ENCODE data around the gene CEP57L1. TPM values are rescaled to one million over a fixed set of nuclear protein-coding genes. Genes with fewer than 3 reads are reported as not detected.
"Not testable (repeated sequence)": the region's sequence is repeated elsewhere in the genome, so short reads cannot be mapped to it uniquely, and the experiment has no call there.

CEP57L1 gene
- total RNA-seq, 1 experiment from 2014 or later, result 23.7 TPM

DNA sequence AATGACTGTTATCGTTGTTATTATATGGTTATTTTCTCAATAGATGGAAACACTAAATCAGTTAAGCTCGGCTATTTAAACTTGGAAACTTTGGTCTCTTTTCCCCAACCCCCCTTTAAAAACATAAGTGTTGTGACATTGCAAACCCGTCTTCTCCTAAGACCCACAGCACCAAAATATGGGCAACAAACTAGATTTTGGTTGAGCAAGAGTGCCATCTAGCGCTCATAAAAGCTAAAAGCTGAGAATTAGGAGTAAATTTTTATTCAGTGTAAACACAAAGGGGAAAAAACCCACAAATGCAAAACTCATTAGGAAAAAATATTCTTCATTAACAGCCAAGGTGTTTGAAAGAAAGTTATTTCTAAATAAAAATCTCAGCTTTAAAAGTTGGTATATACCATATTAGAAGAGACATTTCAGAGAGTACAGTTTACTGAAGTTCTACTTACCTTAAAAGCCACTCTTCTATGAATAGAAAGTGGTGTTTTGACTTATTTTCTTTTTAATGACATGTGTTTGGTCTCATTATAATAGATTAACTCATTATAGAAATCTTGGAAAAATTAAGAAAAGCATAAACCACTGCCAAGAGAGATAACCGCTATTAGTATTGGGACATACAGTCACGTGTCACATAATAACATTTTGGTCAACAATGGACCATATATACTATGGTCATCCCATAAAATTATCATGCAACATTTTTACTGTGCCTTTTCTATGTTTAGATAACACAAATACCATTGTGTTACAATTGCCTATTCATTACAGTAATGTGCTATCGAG lies 21.8 kb upstream of the CEP57L1 start:
- peak; percentile 52 for DNase-seq (ENCODE audit: extremely low read depth, low read depth)

DNA sequence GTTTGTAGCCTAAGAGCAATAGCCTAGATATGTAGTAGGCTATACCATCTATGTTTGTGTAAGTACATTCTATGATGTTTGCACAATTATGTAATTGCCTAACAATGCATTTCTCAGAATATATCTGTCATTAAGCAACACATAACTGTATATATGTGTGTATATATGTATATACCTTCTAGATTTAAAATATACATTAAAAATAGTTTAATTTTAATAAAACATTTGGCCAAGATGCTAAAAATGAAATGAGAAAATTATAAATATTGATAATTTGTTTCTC lies 21.2 kb upstream of the CEP57L1 start:
- DNase-seq (ENCODE audit: extremely low read depth, low read depth), result no peak

DNA sequence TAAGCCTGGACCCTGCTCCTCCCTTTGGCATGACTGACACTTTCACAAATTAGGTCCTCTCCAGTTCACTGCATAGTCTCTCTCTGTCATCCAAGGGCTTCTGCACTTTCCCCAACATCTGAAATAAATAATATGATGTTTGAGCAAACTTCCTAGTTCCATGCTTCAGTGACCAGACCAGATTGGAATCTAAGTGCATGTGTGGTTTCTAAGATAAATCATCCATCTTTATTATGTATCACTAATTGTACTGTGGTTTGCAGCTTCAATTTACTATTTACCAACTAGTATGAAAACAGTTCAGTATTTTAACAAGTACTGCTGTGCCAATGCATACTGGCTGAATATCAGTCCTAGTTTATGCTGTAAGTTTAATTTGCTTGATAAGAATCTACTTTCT lies 19.4 kb upstream of the CEP57L1 start:
- no peak for DNase-seq (ENCODE audit: extremely low read depth, low read depth)

DNA sequence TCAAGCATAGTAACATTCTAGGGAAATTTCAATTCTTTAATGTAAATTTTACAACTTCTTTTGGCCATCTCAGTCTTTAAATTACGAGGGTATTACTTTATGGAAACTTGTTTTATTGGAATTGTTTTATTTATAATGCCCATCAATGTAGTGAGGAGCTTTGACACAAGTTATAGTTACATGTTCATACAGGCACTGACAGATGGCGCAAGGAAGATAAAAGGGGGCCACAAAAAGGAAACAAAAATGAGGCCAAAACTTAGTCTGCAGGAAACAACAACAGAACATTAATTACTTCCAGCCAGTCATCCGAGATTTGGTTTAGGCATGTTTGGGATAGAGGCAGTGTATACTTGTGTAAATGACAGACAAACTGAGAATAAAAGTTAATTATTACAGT lies 18.9 kb upstream of the CEP57L1 start:
- DNase-seq (ENCODE audit: extremely low read depth, low read depth), result no peak

DNA sequence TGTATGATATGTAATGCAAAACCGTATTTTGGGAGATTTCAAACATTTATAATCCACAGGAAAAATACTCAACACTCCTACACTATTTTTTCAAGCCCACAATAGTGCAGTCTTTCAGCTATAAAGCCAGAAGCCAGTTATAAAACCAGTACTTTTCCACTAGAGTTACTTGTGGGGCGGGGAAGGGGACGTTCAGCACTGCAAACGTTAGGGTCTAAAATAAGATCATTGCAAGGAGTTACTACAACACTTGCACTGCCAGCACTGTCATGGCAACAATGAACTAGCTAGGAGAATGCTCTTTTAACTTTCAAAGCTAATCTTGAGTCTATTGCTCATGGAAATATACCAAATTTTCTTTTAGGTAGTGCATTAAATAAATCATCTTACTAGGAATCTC lies 15.3 kb upstream of the CEP57L1 start:
- DNase-seq (ENCODE audit: extremely low read depth, low read depth), result no peak

DNA sequence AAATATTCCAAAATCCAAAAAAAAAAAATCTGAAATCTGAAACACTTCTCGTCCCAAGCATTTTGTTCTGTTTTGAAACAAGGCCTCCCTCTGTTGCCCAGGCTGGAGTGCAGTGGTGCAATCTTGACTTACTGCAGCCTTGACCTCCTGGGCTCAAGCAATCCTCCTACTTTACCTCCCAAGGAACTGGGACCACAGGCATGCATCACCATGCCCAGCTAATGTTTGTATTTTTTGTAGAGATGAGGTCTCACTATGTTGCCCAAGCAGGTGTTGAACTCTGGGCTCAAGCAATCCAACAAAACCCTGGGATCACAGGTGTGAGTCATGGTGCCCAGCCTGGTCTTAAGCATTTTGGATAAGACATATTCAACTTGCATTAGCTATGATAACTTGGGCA lies 14.3 kb upstream of the CEP57L1 start:
- DNase-seq (ENCODE audit: extremely low read depth, low read depth), result no peak

DNA sequence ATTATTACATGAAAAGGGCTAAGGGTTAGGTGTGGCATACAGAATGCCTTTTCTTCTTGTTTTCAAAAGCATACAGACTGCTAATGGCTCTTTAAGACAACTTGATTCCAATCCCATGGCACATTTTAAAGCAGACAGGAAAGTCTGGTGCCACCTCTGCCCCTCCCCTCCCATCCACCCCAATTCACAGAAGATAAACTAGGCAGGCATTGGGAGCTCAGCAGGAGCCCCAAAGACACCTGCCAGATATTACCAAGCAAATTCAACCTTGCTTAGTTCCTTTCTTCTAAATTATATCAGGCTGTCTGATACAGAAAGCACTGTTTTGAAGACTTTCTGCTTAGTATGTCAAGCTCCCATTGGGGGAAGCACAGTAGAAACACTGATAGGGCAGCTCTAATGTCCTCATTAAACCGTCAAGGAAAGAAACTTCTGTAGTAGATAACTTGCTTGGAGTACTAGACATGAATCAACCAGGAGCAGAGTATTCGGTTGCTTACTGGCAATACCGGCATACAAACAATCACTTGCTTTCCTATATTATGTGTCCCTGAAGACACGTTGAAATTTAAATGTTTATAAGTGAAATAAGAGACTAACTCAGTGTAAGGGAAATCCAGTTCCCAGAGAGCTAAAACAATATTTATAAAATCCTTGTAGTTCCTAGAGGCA lies 13.7 kb upstream of the CEP57L1 start:
- no peak for DNase-seq (ENCODE audit: extremely low read depth, low read depth)

DNA sequence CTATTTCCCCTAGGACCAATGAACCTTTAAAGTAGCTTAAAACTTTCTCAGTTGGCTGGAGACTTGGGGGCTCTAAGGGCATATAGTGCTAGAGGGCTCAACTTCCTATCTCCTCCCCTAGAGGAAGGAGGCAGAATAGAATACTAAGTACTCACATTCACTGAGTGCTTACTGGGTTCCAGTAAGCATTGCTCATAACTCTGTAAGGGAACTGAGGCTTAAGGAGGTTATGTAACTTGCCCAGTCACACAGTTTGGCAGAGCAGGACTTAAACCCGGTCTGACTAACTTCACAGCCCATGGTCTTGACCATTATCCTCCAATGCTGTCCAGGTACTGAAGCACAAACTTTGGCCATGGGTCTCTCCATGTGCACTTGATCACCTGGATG lies 13.1 kb upstream of the CEP57L1 start:
- no peak for DNase-seq (ENCODE audit: extremely low read depth, low read depth)

DNA sequence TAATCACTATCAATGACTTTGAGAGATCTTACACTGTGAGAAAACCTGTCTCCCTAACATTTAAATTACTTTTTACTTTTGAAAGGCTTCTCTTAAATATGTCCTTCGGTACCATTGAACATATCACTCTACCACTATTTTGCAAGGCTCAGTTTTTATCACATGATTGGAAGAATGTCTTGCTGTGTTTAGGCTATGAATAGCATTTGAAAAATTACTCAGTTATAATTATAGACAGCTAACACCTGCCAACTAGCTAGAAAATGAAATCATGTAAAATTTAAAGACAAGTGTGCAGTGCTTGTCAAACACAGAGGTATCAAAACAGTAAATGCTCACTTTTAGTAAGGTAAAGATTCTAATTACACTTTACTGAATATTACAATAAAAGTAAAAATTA lies 11.7 kb upstream of the CEP57L1 start:
- no peak for DNase-seq (ENCODE audit: extremely low read depth, low read depth)

DNA sequence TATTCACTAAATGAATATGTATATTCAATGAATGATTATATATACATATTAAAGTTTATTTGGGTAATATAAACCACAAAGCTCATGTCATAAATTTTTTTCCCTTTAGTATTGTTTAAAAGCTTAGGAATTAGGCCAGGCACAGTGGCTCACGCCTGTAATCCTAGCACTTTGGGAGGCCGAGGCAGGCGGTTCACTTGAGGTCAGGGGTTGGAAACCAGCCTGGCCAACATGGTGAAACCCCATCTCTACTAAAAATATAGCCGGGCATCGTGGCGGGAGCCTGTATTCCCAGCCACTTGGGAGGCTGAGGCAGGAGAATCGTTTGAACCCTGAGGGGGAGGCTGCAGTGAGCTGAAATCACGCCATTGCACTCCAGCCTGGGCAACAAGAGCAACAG lies 11.2 kb upstream of the CEP57L1 start:
- not testable (repeated sequence) for DNase-seq (ENCODE audit: extremely low read depth, low read depth)

DNA sequence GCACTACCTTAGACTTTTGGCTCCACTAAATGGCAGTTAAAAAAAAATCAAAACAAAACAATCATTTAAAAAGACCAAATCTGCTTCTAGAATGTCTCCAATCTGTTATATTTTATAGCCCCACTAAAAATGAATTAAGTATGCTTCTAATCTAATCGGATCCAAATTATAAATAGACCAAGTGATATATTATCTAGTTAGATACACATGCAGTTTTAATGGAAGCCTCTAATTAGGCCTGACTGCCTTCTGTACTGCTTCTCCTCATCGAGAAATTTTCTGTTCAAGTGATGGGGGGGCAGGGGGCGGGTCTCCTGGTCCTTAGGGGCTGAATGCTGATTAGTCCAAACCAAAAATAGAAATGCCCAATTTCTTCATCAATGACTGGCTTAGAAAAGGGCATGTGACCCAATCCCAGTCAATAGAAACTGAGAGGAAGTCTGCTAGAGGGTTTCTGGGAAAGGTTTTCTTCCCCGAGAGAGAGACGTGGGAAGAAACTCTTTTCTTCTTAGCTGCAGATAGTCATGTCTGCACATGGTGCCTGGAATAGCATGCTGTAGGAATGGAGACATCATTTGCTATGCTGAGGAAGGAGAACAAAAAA lies 7.5 kb upstream of the CEP57L1 start:
- no peak for DNase-seq (ENCODE audit: extremely low read depth, low read depth)

DNA sequence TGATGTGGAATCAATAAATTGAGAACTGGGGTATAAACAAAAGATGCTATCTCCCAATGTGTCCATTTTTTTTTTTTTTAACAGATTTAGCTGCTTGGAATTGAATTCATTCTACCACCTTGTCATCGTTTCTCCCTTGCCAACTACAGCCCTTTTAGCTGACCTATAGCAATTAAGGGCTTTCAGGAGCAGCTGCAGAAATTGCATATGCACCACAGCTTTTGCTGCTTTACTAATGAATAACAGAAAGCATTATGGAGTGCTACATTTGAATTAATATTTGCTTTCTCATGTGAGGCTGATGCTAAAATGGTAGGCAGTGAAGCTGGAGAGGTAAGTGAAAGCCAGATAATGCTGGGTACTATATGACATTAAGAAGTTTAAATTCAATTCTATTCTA lies 6.3 kb upstream of the CEP57L1 start:
- DNase-seq (ENCODE audit: extremely low read depth, low read depth), result no peak

DNA sequence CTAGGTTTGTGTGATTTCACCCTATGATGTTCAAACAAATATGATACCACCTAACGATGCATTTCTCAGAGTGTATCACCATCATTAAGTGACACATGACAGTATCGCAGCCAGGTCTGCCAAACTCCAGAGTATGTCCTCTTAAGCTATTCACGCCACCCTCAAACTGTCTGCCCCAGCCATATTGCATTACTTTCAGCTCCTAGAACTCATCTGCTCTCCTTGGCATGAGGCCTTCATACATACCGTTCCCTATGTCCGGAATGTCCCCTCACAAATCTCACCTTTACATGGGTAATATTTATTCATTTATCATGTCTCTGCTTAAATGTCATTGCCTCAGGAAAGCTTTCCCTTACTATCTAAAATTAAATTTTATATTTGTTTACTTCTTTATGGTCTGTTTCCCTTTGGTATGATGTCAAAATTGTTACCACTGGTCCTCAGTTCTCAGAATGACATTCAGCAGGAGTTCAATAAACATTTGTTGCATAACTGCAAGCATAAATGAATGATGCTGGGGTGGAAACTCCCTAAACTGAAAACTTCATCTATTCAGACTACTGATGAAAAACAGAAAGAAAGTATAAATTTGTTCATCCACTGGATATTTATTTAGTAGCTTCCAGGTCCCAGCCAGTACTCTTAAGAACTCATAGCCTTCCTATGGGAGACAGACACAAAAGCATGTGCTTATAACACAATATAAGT lies 3.8 kb upstream of the CEP57L1 start:
- no peak for DNase-seq (ENCODE audit: extremely low read depth, low read depth)

DNA sequence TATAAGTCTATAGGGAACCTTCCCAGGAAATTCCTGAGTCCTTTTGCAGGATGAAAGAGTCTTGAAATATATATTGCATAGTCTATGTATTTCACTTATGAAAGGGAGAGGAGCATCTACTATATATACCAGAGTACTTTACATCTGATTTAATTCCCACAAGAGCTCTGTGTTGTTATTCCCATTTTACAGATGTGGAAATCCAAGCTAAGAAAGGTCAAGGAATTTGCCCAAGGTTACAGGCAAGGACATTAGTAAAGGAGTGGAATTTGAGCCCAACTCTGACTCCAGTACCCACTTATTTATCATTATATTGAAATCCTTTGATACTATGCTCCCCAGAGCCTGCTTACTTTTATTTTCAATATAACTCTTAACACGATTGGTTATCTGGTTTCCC lies 3.2 kb upstream of the CEP57L1 start:
- DNase-seq (ENCODE audit: extremely low read depth, low read depth), result no peak

DNA sequence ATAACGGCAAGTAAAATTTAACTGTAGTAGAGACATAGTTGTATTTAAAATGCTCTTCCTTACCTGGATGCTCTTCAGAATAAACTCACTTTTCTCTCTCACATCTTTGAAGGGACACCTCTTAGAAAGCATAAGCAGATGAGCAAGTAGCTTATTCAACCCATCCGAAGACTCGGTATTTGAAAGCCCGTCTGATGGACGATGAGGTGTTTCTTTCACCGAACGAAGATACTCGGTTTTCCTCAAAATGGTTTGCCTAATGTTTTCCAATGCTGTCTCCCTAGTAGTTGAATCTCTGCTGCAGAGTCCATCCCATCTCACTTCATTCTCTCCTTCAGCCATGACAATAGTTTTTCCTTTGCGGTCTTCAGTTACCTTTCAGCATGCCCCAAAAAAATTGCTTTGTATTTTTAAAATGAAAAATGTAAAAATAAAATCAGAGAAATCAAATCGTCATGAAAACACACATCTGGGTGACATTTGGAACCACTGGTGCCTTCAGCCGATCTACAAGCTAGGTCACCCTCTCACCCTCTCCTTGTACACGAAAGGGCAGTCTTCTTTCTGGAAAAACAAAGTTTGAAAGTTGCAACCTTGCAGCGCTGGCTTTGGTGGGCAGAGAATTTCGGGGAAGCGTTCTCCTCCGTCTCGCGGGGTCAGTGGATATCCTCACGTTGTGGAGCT lies 1.4 kb upstream of the CEP57L1 start:
- peak; percentile 4 for DNase-seq (ENCODE audit: extremely low read depth, low read depth)

DNA sequence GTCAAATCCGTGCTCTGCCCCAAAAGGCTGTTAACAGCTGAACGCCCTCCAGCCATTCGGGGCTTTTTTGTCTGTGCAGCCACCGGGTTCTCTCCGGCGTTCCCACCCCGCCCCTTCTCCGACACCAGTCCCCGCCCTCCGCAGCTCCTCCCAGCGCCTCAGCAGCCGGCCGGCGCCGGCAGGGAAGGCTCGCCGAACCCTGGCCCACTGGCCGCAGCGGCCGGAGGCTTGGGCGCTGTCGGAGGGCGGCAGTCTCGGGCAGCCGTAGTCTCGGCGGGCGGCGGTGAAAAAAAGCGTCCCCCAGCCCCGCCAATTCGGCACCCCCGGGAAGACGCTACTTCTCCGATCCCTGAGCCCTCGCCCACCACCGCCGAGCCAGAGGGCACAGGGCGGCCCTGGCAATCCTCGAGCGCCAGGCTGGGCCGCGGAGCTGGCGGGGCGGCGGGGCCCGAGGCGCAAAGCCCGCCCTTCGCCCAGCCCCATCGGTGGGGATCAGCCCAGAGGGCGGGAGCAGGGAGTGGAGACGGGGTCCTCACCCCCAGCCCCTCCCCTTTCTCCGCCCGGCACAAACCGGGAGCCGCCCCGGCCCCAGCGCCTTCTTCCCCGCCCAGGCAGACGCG lies 781 bp upstream of the CEP57L1 start, which contains the start of gene SESN1:
TSS of gene SESN1 (minus strand) at position 431 of the 620 bp plus-strand sequence. CDS start 773 bp downstream, outside the sequence.
- peak; percentile 91 for DNase-seq (ENCODE audit: extremely low read depth, low read depth)

DNA sequence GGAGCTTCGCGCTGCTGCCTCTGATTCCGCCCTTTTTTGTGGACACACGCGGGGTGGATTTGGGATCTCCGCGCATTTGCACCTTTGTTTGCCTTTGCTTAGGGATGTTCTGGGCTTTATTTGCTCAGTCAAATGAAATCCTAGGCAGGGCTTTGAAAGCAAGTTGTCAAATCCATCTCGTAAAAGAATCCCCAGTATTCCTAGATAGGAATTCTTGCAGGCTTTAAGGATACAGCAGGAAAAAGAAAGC lies 453 bp downstream of the CEP57L1 start:
- no peak for DNase-seq (ENCODE audit: extremely low read depth, low read depth)

DNA sequence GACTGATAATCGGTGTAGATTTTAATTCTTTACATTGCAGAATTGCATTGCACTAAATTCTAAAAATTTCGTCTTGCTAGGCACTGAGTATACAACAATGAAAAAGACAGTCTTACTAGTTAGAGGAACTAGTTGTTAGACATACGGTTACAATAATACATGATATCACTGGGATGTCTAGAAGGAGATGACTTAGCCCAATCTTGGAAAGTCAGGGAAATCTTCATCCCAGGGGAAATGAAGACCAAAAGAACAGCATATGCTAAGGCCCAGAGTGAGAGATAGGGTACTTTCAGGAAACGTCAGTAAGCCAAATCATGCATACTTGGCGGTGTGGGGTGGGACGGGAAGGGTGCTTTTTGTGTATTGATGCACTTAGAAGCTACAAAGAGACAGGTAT lies 901 bp downstream of the CEP57L1 start:
- no peak for DNase-seq (ENCODE audit: extremely low read depth, low read depth)

DNA sequence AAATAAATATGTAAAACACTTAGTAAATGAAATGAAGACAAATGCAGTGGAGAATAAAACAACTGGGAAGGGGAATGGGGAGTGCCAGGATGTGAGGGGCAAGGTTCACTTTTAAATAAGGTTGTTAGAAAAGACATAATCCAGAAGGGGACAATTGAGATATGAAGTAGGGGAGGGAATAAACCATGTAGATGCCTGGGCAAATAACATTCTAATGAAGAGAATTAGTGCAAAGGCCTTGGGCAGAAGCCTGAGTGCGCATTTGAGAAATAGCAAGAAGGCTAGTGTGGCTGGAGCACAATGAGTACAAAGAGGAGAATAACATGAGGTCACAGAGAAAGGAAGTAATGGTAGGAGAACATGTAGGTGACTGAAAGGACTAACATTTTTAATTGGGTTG lies 2.4 kb downstream of the CEP57L1 start:
- no peak for DNase-seq (ENCODE audit: extremely low read depth, low read depth)

DNA sequence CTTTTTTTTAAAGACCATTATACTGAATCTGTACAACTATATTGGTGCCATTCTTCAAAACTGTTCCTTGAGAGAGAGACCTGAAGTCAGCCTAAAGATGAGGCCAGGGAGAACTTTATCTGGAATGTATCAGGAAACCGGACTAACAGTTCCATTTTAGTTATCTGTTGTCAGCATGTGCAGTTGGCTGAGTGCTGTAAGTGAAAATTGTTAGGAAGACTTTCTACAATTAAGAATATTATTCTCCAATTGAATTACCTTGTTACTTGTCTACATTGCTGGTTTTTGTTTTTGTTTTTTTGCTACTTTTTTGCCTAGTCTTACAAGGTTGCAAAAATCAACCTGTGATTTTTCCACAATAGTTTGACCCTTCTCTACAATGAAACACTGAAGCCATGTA lies 7.5 kb downstream of the CEP57L1 start:
- DNase-seq (ENCODE audit: extremely low read depth, low read depth), result no peak

DNA sequence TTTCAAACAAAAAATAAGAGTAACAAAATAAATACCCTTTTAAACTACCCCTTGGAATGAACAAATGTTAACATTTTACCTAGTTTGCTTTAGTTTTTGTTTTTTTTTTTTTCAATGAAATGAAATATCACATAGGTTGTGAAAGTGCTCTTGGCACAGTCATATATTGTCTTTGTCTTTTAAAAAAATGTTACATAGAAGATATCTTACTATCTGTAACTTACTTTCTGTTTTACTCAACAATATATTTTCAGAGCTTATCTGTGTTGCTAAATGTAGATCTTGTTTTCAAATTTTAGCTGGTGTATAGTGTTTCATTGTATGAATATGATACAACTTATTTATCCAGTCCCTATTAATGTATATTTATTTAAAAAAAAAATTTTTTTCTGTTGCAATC lies 8.6 kb downstream of the CEP57L1 start:
- no peak for DNase-seq (ENCODE audit: extremely low read depth, low read depth)
